Measurements from ENCODE around the gene BTG3. TPM values are rescaled to one million over a fixed set of nuclear protein-coding genes. Genes with fewer than 3 reads are reported as not detected.

BTG3 gene
- total RNA-seq, 1 donor from 2014 or later: 45.5 TPM

DNA sequence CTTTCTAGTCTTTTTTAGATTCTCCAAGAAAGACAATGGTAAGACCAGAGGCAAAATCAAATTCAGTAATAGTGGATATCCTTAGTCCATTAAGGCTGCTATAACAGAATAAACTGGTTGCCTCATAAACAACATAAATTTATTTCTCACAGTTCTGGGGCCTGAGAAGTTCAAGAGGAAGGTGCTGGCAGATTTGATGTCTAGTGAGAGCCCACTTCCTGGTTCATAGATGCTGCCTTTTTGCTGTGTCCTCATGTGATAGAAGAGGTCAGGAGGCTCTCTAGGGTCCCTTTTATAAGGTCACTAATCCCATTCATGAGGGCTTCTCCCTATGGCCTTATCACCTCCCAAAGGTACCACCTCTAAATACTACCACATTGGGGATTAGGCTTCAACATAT lies 31.5 kb upstream of the BTG3 start:
- TF ChIP-seq, protein P1, sequence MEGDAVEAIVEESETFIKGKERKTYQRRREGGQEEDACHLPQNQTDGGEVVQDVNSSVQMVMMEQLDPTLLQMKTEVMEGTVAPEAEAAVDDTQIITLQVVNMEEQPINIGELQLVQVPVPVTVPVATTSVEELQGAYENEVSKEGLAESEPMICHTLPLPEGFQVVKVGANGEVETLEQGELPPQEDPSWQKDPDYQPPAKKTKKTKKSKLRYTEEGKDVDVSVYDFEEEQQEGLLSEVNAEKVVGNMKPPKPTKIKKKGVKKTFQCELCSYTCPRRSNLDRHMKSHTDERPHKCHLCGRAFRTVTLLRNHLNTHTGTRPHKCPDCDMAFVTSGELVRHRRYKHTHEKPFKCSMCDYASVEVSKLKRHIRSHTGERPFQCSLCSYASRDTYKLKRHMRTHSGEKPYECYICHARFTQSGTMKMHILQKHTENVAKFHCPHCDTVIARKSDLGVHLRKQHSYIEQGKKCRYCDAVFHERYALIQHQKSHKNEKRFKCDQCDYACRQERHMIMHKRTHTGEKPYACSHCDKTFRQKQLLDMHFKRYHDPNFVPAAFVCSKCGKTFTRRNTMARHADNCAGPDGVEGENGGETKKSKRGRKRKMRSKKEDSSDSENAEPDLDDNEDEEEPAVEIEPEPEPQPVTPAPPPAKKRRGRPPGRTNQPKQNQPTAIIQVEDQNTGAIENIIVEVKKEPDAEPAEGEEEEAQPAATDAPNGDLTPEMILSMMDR (IDR thresholded peaks at IDR 0.05; ENCODE audit: insufficient read depth, low read depth, low read length): no peak
- no peak for TF ChIP-seq EZH2 (IDR thresholded peaks at IDR 0.05; ENCODE audit: insufficient read depth, low read length)
- Histone ChIP-seq H4K20me1 (ENCODE audit: insufficient read depth, low read length) (no peaks in the 10 kb centered on the region), H3K27ac (ENCODE audit: low read depth, low read length) (no peak overlapping the region), H3K4me3 (ENCODE audit: insufficient read depth, low read depth, low read length) (no peak overlapping the region), H3K27me3 (ENCODE audit: insufficient read depth, low read length) (no peaks in the 10 kb centered on the region), H3K36me3 (ENCODE audit: insufficient read depth, low read length) (no peaks in the 10 kb centered on the region), H3K9ac (ENCODE audit: low read length) (no peak overlapping the region), H3K4me2 (ENCODE audit: low read length) (no peak overlapping the region), H2AFZ (ENCODE audit: low read depth, low read length) (no peak overlapping the region), H3K4me1 (ENCODE audit: insufficient read depth, low read length) (no peaks in the 10 kb centered on the region), H3K79me2 (ENCODE audit: insufficient read depth, low read length) (no peaks in the 10 kb centered on the region), H3K9me3 (ENCODE audit: insufficient read depth, low read depth, low read length) (no peaks in the 10 kb centered on the region)
- Mint-ChIP-seq H3K27ac (ENCODE audit: unreplicated experiment) (no peak overlapping the region), H3K4me3 (ENCODE audit: unreplicated experiment) (no peak overlapping the region), H3K36me3 (ENCODE audit: low read depth, unreplicated experiment) (peaks cover 2% of the 10 kb centered on the region), H3K27me3 (ENCODE audit: low read depth, unreplicated experiment) (no peaks in the 10 kb centered on the region), H3K9me3 (ENCODE audit: unreplicated experiment) (peaks cover 11% of the 10 kb centered on the region), H3K4me1 (ENCODE audit: low read depth, unreplicated experiment) (peaks cover 5% of the 10 kb centered on the region)
- DNase-seq (ENCODE audit: low read depth) (no peak), FAIRE-seq (no peak)

DNA sequence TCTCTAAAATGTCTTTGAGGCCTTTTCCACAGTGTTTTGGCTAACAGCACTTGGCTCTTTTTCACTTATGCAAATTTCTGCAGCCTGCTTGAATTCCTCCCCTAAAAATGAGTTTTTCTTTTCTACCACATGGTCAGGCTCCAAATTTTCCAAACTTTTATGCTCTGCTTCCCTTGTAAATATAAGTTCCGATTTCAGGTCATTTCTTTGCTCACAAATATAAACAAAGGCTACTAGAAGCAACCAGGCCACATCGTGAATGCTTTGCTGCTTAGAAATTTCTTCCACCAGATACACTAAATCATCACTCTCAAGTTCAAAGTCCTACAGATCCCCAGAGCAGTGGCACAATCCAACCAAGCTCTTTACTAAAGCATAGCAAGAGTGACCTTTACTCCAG lies 28.1 kb upstream of the BTG3 start:
- no peak overlapping the region for H3K4me3 ChIP-seq (ENCODE audit: insufficient read depth, low read depth, low read length)
- H3K27ac ChIP-seq (ENCODE audit: low read depth, low read length): no peak overlapping the region
- peaks cover 5% of the 10 kb centered on the region for H3K4me1 Mint-ChIP-seq (ENCODE audit: low read depth, unreplicated experiment)
- no peak overlapping the region for H3K27ac Mint-ChIP-seq (ENCODE audit: unreplicated experiment)
- no peak overlapping the region for H2AFZ ChIP-seq (ENCODE audit: low read depth, low read length)
- no peaks in the 10 kb centered on the region for H3K79me2 ChIP-seq (ENCODE audit: insufficient read depth, low read length)
- no peak for FAIRE-seq
- no peaks in the 10 kb centered on the region for H3K27me3 Mint-ChIP-seq (ENCODE audit: low read depth, unreplicated experiment)
- peaks cover 2% of the 10 kb centered on the region for H3K36me3 Mint-ChIP-seq (ENCODE audit: low read depth, unreplicated experiment)
- H3K9me3 ChIP-seq (ENCODE audit: insufficient read depth, low read depth, low read length): no peaks in the 10 kb centered on the region
- no peaks in the 10 kb centered on the region for H3K27me3 ChIP-seq (ENCODE audit: insufficient read depth, low read length)
- no peak overlapping the region for H3K4me3 Mint-ChIP-seq (ENCODE audit: unreplicated experiment)
- no peak for DNase-seq (ENCODE audit: low read depth)
- TF ChIP-seq EZH2 (IDR thresholded peaks at IDR 0.05; ENCODE audit: insufficient read depth, low read length): no peak
- TF ChIP-seq, protein P1 (IDR thresholded peaks at IDR 0.05; ENCODE audit: insufficient read depth, low read depth, low read length): no peak
- H3K4me1 ChIP-seq (ENCODE audit: insufficient read depth, low read length): no peaks in the 10 kb centered on the region
- H3K4me2 ChIP-seq (ENCODE audit: low read length): no peak overlapping the region
- no peak overlapping the region for H3K9ac ChIP-seq (ENCODE audit: low read length)
- H4K20me1 ChIP-seq (ENCODE audit: insufficient read depth, low read length): no peaks in the 10 kb centered on the region
- peaks cover 6% of the 10 kb centered on the region for H3K9me3 Mint-ChIP-seq (ENCODE audit: unreplicated experiment)
- no peaks in the 10 kb centered on the region for H3K36me3 ChIP-seq (ENCODE audit: insufficient read depth, low read length)

DNA sequence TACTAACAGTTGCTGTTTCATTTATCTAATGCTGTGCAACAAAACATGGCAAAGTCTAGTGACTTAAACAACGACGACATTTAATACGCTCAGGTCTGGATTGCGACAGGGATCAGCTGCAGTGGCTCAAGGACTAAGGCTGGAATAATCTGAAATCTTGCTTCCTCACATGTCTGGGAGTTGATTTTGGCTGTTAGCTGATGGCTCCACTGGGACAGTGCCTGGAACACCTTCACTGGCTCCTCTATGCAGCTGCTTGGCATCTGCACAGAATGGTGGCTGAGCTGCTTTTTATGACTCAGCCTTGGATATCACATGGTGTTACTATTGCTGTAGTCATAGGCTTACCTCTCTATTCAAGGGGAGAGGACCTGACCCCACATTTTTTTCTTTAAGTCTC lies 24.0 kb upstream of the BTG3 start:
- H3K27ac Mint-ChIP-seq (ENCODE audit: unreplicated experiment): no peak overlapping the region
- no peak overlapping the region for H3K4me3 ChIP-seq (ENCODE audit: insufficient read depth, low read depth, low read length)
- no peaks in the 10 kb centered on the region for H3K36me3 ChIP-seq (ENCODE audit: insufficient read depth, low read length)
- no peaks in the 10 kb centered on the region for H4K20me1 ChIP-seq (ENCODE audit: insufficient read depth, low read length)
- H3K4me2 ChIP-seq (ENCODE audit: low read length): no peak overlapping the region
- H3K9ac ChIP-seq (ENCODE audit: low read length): no peak overlapping the region
- no peak overlapping the region for H3K27ac ChIP-seq (ENCODE audit: low read depth, low read length)
- H3K9me3 ChIP-seq (ENCODE audit: insufficient read depth, low read depth, low read length): no peaks in the 10 kb centered on the region
- no peak overlapping the region for H3K4me3 Mint-ChIP-seq (ENCODE audit: unreplicated experiment)
- H2AFZ ChIP-seq (ENCODE audit: low read depth, low read length): no peak overlapping the region
- no peaks in the 10 kb centered on the region for H3K4me1 ChIP-seq (ENCODE audit: insufficient read depth, low read length)
- FAIRE-seq (no peak), DNase-seq (ENCODE audit: low read depth) (no peak)
- no peaks in the 10 kb centered on the region for H3K27me3 Mint-ChIP-seq (ENCODE audit: low read depth, unreplicated experiment)
- H3K79me2 ChIP-seq (ENCODE audit: insufficient read depth, low read length): no peaks in the 10 kb centered on the region
- no peaks in the 10 kb centered on the region for H3K27me3 ChIP-seq (ENCODE audit: insufficient read depth, low read length)
- TF ChIP-seq, protein P1 (IDR thresholded peaks at IDR 0.05; ENCODE audit: insufficient read depth, low read depth, low read length): no peak
- TF ChIP-seq EZH2 (IDR thresholded peaks at IDR 0.05; ENCODE audit: insufficient read depth, low read length): no peak
- peaks cover 6% of the 10 kb centered on the region for H3K9me3 Mint-ChIP-seq (ENCODE audit: unreplicated experiment)
- peaks cover 2% of the 10 kb centered on the region for H3K36me3 Mint-ChIP-seq (ENCODE audit: low read depth, unreplicated experiment)
- no peaks in the 10 kb centered on the region for H3K4me1 Mint-ChIP-seq (ENCODE audit: low read depth, unreplicated experiment)
